GM21526 (cell line): Measurements from ENCODE around the gene TRAF2.
A peak's percentile ranks its signal among the peaks of the same experiment; 100 is the strongest.

Experiments
- ATAC-seq: cut with Tn5 transposase; IDR thresholded peaks from one replicate; pipeline ENCODE4 v1.9.1; 2021; ENCODE audit warnings: moderate library complexity; ENCODE audit not compliant: unreplicated experiment, low FRiP score

Gene TRAF2

GRCh38 chr9:136947028-136947891, 60.9 kb downstream of the TRAF2 start:
- ATAC-seq: no peak

DNA sequence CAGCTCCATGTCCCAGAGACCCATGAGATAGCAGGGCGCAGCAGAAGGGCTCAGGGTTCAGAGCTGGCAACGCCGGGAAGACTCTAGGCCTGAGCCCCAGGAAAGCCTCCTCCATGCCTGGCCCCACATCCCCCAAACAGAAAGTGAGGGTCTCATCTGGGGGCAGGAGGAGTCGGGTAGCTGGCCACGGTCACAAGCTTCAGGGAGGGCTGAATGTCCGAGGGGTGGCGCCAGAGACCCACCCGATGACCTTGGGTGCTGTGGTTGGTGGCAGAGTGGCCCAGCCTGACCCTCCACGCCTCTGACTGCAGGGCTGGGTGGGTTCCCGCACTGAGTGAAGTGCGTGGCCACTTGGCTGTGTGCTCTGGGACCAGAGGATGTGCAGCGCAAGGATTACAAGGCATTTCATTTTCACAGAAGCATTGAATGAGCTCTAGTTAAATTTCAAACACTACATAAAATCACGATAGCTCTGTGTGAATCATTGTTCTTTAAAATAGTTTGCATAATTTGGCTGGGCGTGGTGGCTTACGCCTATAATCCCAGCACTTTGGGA, 61.7 kb downstream of the TRAF2 start:
- no peak for ATAC-seq

GRCh38 chr9:136949239-136949816, 63.0 kb downstream of the TRAF2 start:
- no peak for ATAC-seq

DNA sequence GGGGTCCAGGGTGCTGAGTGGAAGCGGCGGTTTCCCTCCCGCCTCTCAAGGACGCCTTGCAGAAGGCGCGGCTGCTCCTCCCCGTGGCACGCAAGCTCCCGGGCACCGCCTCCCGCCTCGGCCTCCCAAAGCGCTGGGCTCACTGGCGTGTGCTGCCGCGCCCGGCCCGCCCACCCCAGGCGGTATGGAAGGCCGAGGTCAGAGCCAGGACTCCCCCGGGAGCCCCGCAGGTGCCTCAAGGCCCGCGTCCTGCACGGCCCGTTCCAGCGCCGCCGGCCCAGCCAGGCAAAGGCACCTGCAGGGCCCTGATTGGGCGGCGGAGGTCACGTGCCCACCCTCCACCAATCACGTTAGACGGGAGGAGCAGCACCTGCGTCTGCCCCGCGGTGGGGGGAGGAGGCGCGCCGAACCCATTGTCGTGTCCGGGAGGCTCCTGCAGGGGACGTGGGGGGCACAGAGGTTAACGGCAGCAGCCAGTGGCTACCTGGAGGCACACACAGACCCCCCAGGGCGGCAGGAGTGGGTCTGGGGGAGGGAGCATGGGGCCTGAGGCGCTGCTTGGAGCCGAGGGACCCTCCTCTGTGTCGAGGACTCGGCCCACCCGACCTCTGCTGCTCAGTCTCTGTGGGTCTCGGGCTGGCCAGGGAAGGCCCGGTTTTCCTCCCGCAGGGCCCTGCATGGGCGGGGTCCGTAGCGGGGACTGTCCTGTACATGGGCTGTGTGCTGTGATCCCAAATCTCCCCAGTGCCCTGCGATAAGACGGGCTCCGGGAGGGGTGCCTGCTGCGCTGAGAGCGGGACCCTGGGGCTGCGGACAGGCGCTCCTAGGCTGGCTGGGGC, 63.7 kb downstream of the TRAF2 start:
- ATAC-seq: peak; percentile 75

GRCh38 chr9:136950656-136951276, 64.5 kb downstream of the TRAF2 start:
- no peak for ATAC-seq

DNA sequence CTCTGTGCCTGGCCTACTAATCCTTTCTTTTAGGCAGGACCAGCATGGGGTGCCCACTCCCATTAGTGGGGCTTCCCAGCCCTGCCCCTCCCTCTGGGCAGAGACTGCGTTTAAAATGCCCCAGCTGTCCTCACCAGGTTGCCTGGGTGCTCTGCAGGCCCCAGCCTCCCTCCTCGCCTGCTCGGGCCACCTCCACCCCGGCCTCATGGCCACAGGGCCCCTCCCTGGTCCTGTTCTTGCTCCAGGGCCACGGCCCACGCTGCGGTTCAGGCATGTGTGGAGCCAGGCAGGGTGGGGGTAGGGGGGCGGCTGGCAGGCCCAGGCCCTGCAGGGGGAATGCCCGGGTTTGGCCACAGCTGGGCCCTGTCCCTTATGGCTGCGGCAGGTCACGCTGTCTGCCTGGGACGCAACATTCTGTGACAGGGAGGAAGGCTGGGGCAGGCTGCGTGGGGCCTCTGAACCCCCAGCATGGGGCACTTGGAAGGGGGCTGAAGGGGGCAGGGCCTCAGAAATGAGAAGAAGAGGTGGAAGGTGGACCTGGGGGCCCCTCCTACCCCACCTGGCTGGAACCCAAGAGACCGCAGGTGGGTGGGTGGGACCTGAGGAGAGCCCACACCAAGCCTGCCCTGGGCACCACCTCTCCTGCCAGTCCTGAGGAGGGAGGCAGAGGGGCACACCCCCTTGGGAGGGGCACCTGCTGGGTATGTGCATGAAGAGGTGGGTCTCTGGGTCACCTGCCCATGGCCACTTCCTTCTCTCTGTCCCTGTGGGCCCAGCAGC, 65.4 kb downstream of the TRAF2 start, which contains the start of gene LCN12:
Gene LCN12 (plus strand): TSS at position 733 of the 780 bp plus-strand sequence. CDS start 55 bp downstream, outside the sequence.
- no peak for ATAC-seq

DNA sequence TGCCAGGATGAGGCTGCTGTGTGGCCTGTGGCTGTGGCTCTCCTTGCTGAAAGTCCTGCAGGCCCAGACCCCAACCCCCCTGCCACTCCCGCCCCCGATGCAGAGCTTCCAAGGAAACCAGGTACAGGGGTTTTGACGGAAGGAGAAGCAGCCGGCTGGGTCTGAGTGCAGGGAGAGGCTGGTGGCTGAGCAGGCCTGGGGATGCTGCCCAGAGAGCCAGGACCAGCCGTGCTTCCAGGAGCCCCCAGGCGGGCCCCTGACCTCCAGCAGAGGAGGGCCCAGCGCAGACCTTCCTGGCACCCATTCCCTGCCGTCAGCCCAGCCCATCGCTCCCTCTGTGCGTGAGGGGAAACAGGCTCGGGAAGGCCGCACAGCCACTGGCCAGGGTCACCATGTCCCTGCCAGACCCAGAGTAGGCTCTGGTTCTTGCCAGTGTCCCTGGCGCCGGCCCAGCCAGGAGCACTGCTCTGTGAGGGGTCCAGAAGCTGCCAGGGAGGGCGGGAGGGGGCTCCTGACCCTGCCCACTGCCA, 66.1 kb downstream of the TRAF2 start:
- no peak for ATAC-seq

DNA sequence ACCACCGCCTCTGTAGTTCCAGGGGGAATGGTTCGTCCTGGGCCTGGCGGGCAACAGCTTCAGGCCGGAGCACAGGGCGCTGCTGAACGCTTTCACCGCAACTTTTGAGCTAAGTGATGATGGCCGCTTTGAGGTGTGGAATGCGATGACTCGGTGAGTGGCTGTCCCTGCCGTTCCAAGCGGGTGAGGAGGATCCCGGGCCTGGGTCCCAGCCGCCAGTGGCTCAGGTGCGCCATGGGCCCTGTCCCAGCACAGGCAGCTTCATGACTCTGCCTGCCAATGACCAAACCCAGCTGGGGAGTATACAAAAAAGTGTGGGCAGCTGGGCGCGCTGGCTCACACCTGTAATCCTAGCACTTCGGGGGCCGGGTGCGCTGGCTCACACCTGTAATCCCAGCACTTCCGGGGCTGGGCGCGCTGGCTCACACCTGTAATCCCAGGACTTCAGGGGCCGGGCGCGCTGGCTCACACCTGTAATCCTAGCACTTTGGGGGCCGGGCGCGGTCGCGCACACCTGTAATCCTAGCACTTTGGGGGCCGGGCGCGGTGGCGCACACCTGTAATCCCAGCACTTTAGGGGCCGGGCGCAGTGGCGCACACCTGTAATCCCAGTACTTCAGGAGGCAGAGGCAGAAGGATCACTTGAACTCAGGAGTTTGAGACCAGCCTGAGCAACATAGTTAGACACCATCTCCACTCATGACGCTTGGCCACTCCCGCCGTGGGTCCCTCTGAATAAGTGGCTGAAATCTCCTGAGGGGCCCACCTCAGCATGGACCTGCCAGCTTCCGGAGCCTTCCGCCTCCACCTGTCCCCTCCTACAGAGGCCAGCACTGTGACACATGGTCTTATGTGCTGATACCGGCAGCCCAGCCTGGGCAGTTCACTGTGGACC, 66.8 kb downstream of the TRAF2 start:
- no peak for ATAC-seq

- ATAC-seq: no peak
Measured at GRCh38 chr9:136953771-136954269, 67.5 kb downstream of the TRAF2 start.

GRCh38 chr9:136954270-136955083, 68.2 kb downstream of the TRAF2 start:
- no peak for ATAC-seq

DNA sequence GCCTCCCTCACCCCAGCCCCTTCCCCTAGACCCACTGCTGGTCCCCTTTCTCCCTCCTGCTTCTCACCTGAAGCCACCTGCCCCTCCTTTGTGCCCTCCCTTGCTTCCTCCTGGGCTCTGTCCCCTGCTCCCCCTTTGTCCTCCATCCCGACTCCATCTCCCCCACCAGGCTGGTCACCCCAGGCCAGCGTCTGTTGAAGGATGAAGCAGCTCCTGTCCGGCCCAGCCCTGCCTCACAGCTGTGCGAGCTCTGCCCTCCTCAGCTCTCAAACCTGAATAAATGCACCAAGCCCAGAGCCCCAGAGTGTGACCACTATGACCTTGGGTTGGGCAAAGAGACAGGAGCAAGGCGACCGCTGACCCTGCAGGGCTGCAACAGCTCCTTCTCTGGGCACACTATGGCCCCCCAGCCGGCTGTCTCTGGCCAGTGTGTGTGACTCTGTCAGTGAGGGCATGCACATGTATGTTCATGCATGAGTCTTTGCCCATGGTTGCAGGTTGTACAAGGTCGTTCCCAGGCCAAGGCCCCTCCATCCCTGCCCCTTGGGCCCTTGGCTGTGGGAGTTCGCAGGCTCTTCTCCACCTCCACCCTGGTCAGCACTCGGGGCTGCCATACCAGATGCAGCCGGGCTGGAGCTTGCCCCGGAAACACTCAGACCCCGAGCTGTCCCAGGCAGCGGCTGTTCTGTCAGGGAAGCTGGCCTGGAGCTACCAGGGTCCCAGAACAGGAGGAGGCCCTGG, 69.1 kb downstream of the TRAF2 start:
- no peak for ATAC-seq

- ATAC-seq: no peak
Measured at GRCh38 chr9:136955943-136956335, 69.6 kb downstream of the TRAF2 start.

DNA sequence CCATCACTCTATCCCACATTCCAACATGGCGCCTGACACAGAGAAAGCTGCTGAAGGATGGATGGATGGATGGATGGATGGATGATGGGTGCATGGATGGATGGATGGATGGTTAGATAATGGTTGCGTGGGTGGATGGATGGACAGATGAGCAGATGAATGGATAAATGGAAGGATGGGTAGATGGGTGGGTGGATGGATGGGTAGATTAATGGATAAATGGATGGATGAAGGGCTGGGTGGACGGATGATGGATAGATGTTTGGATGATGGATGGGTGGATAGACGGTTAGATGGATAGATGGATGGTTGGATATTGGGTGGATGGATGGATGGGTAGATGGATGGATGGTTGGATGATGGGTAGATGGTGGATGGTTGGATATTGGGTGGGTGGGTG, 70.3 kb downstream of the TRAF2 start:
- no peak for ATAC-seq

DNA sequence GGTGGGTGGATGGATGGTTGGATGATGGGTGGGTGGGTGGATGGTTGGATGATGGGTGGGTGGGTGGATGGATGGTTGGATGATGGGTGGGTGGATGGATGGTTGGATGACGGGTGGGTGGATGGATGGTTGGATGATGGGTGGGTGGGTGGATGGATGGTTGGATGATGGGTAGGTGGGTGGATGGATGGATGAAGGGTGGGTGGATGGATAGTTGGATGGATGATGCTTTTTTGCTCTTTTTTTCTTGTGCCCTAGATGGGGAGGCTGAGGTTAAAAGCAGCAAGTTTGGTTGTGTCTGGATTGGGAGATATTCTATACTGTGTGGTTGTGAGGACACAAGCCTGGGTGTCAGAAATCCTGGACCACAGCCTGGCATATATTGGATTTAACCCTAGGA, 71.1 kb downstream of the TRAF2 start:
- no peak for ATAC-seq

GRCh38 chr9:136957901-136958300, 71.6 kb downstream of the TRAF2 start:
- no peak for ATAC-seq

GRCh38 chr9:136958473-136958872, 72.2 kb downstream of the TRAF2 start:
- no peak for ATAC-seq
